HepG2 (cell line): ENCODE data around the gene BICDL1. TPM values are rescaled to one million over a fixed set of nuclear protein-coding genes. Genes with fewer than 3 reads are reported as not detected.

ENCODE experiments used
- ATAC-seq: fragments of 200-7000 bp; cut with Tn5 transposase; 3 replicates; pipeline ENCODE4 v1.9.1; 2020; ENCODE audit warnings: mild to moderate bottlenecking, moderate library complexity
- BruUV-seq: library from RNA; stranded (reverse); fragments of 400-500 nt; replicated peaks from 2 replicates; lab custom pipeline; 2021; lab: Mats Ljungman, UMichigan
- CTCF ChIA-PET: fragments of 300-600 bp; formaldehyde crosslinking; extraction: SDS; loops from one replicate; lab custom pipeline; 2021; ENCODE audit warnings: low total read pairs, inconsistent platforms, low intra/inter-chr PET ratio; lab: Yijun Ruan, JAX
- POLR2A ChIA-PET: fragments of 350-600 bp; sonication (Branson Sonifier 250); formaldehyde crosslinking; loops from one replicate; lab custom pipeline; 2020; ENCODE audit warnings: antibody characterized with exemption, inconsistent platforms; lab: Yijun Ruan, JAX
- DNase-seq: peaks from one replicate; pipeline ENCODE4 v3.0.0-alpha.2; 2015; ENCODE audit warnings: low spot score
- FAIRE-seq: peaks from 3 replicates; lab custom pipeline; 2011; peaks lifted over from hg19 to GRCh38; lab: Jason Lieb, UNC
- H2AFZ ChIP-seq: one replicate; pipeline ENCODE4 v1.6.1; 2011; ENCODE audit warnings: low read length, inconsistent platforms
- H3K27ac ChIP-seq: fragments of 300-600 bp; 3 replicates; pipeline ENCODE4 v1.8.0; 2011; ENCODE audit warnings: mixed run types, mild to moderate bottlenecking, mixed read lengths, low read length, inconsistent platforms; ENCODE audit not compliant: insufficient read depth; ENCODE audit errors: extremely low read length
- H3K27me3 ChIP-seq, 2 experiments: fragments of 200-600 bp in 1 of 2; 2 replicates in 1 of 2; 3 replicates in 1 of 2; pipeline versions ENCODE4 v1.6.0 to v1.8.0; 2011; ENCODE audit warnings: low read length in 2 of 2, mild to moderate bottlenecking in 2 of 2, moderate library complexity in 2 of 2, inconsistent platforms in 1 of 2; ENCODE audit not compliant: insufficient read depth in 2 of 2, control insufficient read depth in 1 of 2
- H3K36me3 ChIP-seq, 2 experiments: fragments of 200-600 bp in 1 of 2; replicated peaks in 1 of 2; 2 replicates in 1 of 2; 3 replicates in 1 of 2; pipeline versions ENCODE4 v1.5.1 to v1.8.0; 2011; ENCODE audit warnings: low read length in 2 of 2, inconsistent platforms in 1 of 2; ENCODE audit not compliant: insufficient read depth in 2 of 2, control insufficient read depth in 1 of 2
- H3K4me1 ChIP-seq: 2 replicates; pipeline ENCODE4 v1.5.1; 2012; ENCODE audit warnings: low read length, inconsistent platforms; ENCODE audit not compliant: insufficient read depth
- H3K4me2 ChIP-seq: 2 replicates; pipeline ENCODE4 v1.6.0; 2011; ENCODE audit warnings: low read depth, low read length, inconsistent platforms
- H3K4me3 ChIP-seq, 3 experiments: fragments of 200-600 bp in 1 of 3; sonication (generic), shearing (Covaris generic) in 1 of 3; replicated peaks in 1 of 3; 2 replicates each; pipeline ENCODE4 v1.5.1; 2011 to 2016; ENCODE audit warnings: low read length in 3 of 3, inconsistent platforms in 2 of 3, low read depth in 2 of 3, mild to moderate bottlenecking in 2 of 3, control low read depth in 1 of 3, mixed read lengths in 1 of 3; ENCODE audit not compliant: insufficient read depth in 1 of 3
- H3K79me2 ChIP-seq: one replicate; pipeline ENCODE4 v1.6.1; 2011; ENCODE audit warnings: low read length, inconsistent platforms; ENCODE audit not compliant: insufficient read depth
- H3K9ac ChIP-seq: 2 replicates; pipeline ENCODE4 v1.6.0; 2011; ENCODE audit warnings: mild to moderate bottlenecking, low read depth, low read length, inconsistent platforms; ENCODE audit not compliant: insufficient read depth
- H3K9me3 ChIP-seq: 2 replicates; pipeline ENCODE4 v1.5.1; 2012; ENCODE audit warnings: mild to moderate bottlenecking, low read length
- H4K20me1 ChIP-seq: 2 replicates; pipeline ENCODE4 v1.6.0; 2011; ENCODE audit warnings: inconsistent platforms, mild to moderate bottlenecking, low read length, moderate library complexity; ENCODE audit not compliant: insufficient read depth
- WGBS: methylation state at CpG from one replicate; pipeline ENCODE4 v1.1.6; 2017; ENCODE audit warnings: low lambda C conversion rate; 5-methylcytosine and 5-hydroxymethylcytosine counted together
- in situ Hi-C: cut with HindIII; loops from 2 replicates; pipeline ENCODE4 v1.10.0; 2017; ENCODE audit warnings: low pct_unique_long_range_greater_than_20kb; ENCODE audit not compliant: extremely low pct_ligation_motif_present
- intact Hi-C: fragments of 100-400 bp; cut with micrococcal nuclease; formaldehyde crosslinking; loops from one replicate; pipeline ENCODE4 v1.10.0; 2022; ENCODE audit not compliant: unreplicated experiment
- polyA plus RNA-seq, 8 experiments: library from polyadenylated mRNA; depleted of rRNA in 3 of 8; stranded (reverse) in 7 of 8; unstranded in 1 of 8; fragments of >200 nt; fragmentation: Illumina TruSeq in 4 of 8; extraction: Trizol in 4 of 8; gene quantifications; 2 replicates each; pipeline versions ENCODE4 v1.2.1 to v1.2.3, GENCODE V29; 2011 to 2016; ENCODE audit warnings: low read depth in 4 of 8, missing spikeins in 1 of 8, mixed read lengths in 1 of 8; ENCODE audit not compliant: insufficient read depth in 1 of 8
- total RNA-seq, 5 experiments: library from RNA; depleted of rRNA; stranded (reverse); fragments of >200 nt; fragmentation: Illumina TruSeq; extraction: Trizol; gene quantifications; 2 replicates each; pipeline ENCODE4 v1.2.3, GENCODE V29; 2016; ENCODE audit warnings: low read depth in 1 of 5
- TF ChIP-seq, protein P1 (sequence below): sonication (generic); formaldehyde crosslinking; IDR thresholded peaks from 2 replicates; pipeline ENCODE4 v1.4.0; 2020; ENCODE audit warnings: missing genetic modification reagents, borderline replicate concordance
- TF ChIP-seq, protein P2 (sequence below): IDR thresholded peaks from 2 replicates; pipeline ENCODE4 v1.6.1; 2016

Gene BICDL1
- total and polyA plus RNA-seq, 2 of the 13 experiments (the other 11 are each of a cell fraction or from before 2014, with no cell fraction given): 3.6 to 9.7 TPM

DNA sequence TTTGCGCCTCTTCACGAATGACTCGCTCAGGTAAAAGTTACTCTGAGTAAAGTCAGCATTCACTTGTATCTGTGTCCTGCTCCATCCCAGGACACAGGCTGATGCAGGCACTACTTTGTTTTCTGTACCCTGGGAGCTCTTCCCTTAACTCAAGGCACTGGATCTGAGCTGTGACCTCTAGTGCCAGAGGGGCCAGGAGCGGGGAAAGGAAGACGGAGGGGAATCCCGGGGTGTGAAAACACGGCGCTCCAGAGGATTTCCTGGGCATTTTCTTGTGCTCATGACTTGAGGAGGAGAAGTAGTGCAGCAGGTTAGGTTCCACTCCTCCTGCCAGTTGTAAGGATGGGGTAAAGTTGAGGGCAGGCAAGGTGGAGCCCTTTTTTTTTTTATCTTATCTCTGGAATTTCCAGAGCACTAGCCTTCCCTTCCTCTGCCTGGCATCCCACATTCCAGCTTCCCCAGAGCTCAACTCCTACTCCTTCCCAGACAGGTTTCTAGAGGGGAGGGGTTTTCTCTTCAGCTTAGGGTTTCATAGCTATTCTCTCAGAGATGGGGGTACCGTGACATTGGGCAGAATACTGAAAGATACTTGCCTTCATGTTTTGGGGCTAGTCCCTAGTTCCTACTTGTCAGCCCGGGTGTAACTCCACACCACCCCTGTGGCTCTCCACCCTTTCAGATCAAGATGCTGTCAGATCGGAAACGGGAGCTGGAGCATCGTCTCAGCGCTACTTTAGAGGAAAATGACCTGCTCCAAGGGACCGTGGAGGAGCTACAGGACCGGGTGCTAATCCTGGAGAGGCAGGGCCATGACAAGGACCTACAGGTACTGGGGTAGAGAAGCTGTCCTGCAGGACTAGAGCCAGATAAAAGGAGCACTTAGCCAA lies 75.3 kb downstream of the BICDL1 start:
- no peak for DNase-seq
- Histone ChIP-seq H3K4me1 (peaks cover 53% of the 10 kb centered on the region), H3K27ac (peak overlapping the region; percentile 37), H3K4me3 (no peak overlapping the region; a peak in 1 of 6 replicates), H3K27me3 (no peaks in the 10 kb centered on the region), H3K9ac (no peak overlapping the region), H3K9me3 (no peaks in the 10 kb centered on the region), H4K20me1 (no peaks in the 10 kb centered on the region), H3K36me3 (0 out of 5 replicates have a peak, but pooled peaks cover 0 to 2% of the 10 kb centered on the region in 2 experiments), H3K4me2 (peak overlapping the region; percentile 41), H3K79me2 (no peaks in the 10 kb centered on the region), H2AFZ (no peak overlapping the region)
- BruUV-seq: no TSS peak
- in situ Hi-C loops (no loop called here), intact Hi-C loops (no loop called here)
- WGBS: 87% methylated on average over 16 of the region's 16 CpGs
- TF ChIP-seq, protein P1, sequence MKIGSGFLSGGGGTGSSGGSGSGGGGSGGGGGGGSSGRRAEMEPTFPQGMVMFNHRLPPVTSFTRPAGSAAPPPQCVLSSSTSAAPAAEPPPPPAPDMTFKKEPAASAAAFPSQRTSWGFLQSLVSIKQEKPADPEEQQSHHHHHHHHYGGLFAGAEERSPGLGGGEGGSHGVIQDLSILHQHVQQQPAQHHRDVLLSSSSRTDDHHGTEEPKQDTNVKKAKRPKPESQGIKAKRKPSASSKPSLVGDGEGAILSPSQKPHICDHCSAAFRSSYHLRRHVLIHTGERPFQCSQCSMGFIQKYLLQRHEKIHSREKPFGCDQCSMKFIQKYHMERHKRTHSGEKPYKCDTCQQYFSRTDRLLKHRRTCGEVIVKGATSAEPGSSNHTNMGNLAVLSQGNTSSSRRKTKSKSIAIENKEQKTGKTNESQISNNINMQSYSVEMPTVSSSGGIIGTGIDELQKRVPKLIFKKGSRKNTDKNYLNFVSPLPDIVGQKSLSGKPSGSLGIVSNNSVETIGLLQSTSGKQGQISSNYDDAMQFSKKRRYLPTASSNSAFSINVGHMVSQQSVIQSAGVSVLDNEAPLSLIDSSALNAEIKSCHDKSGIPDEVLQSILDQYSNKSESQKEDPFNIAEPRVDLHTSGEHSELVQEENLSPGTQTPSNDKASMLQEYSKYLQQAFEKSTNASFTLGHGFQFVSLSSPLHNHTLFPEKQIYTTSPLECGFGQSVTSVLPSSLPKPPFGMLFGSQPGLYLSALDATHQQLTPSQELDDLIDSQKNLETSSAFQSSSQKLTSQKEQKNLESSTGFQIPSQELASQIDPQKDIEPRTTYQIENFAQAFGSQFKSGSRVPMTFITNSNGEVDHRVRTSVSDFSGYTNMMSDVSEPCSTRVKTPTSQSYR (CRISPR knock-in tag): no peak
- TF ChIP-seq, protein P2, sequence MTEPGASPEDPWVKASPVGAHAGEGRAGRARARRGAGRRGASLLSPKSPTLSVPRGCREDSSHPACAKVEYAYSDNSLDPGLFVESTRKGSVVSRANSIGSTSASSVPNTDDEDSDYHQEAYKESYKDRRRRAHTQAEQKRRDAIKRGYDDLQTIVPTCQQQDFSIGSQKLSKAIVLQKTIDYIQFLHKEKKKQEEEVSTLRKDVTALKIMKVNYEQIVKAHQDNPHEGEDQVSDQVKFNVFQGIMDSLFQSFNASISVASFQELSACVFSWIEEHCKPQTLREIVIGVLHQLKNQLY (CRISPR knock-in tag): no peak
- CTCF ChIA-PET: no interaction called here
- peak; percentile 41; the same call in 1 of the 3 replicates for ATAC-seq
- FAIRE-seq: no peak
- POLR2A ChIA-PET: no interaction called here
